Bronchial epithelial cell (primary cell): ENCODE data around the gene SP110. TPM values are rescaled to one million over a fixed set of nuclear protein-coding genes. Genes with fewer than 3 reads are reported as not detected.

ENCODE experiments used
- DNase-seq: peaks from one replicate; pipeline ENCODE4 v3.0.0-alpha.2; 2010; ENCODE audit warnings: low read depth
- FAIRE-seq: peaks from 2 replicates; lab custom pipeline; 2011; peaks lifted over from hg19 to GRCh38; lab: Jason Lieb, UNC
- H3K27me3 ChIP-seq: 2 replicates; pipeline ENCODE4 v1.5.1; 2011; ENCODE audit warnings: low read length; ENCODE audit not compliant: control insufficient read depth, insufficient read depth
- H3K36me3 ChIP-seq: 2 replicates; pipeline ENCODE4 v1.5.1; 2011; ENCODE audit warnings: low read length; ENCODE audit not compliant: control insufficient read depth, insufficient read depth
- H3K4me3 ChIP-seq: 2 replicates; pipeline ENCODE4 v1.5.1; 2011; ENCODE audit warnings: mild to moderate bottlenecking, low read depth, low read length, control low read depth
- CTCF ChIP-seq: IDR thresholded peaks from 2 replicates; pipeline ENCODE4 v1.5.1; 2011; ENCODE audit warnings: mild to moderate bottlenecking, moderate library complexity, low read length, control low read depth, inconsistent platforms; ENCODE audit not compliant: insufficient read depth, severe bottlenecking
- total RNA-seq: library from RNA; depleted of rRNA; stranded (reverse); fragments of >200 nt; gene quantifications from 2 replicates; pipeline ENCODE4 v1.2.1, GENCODE V29; 2014

The SP110 gene
- total RNA-seq, 1 donor from 2014 or later = 0.53 TPM

- DNase-seq (no peak), FAIRE-seq (peak; percentile 58)
- TF ChIP-seq CTCF = no peak
- no peak overlapping the region for H3K4me3 ChIP-seq
- H3K27me3 ChIP-seq = no peaks in the 10 kb centered on the region
- peaks cover 20% of the 10 kb centered on the region for H3K36me3 ChIP-seq
Observed at GRCh38 chr2:230209422-230210051, 10.2 kb downstream of the SP110 start.

GRCh38 chr2:230208576-230208975, 11.2 kb downstream of the SP110 start:
- Histone ChIP-seq H3K4me3 (no peak overlapping the region), H3K27me3 (no peaks in the 10 kb centered on the region), H3K36me3 (peaks cover 18% of the 10 kb centered on the region)
- no peak for TF ChIP-seq CTCF
- FAIRE-seq (no peak), DNase-seq (no peak)

GRCh38 chr2:230205721-230206120, 14.1 kb downstream of the SP110 start:
- no peak for TF ChIP-seq CTCF
- no peak for FAIRE-seq
- peaks cover 6% of the 10 kb centered on the region for H3K36me3 ChIP-seq
- H3K4me3 ChIP-seq = no peak overlapping the region
- H3K27me3 ChIP-seq = no peaks in the 10 kb centered on the region
- DNase-seq = no peak

- Histone ChIP-seq H3K27me3 (no peaks in the 10 kb centered on the region), H3K36me3 (peaks cover 6% of the 10 kb centered on the region), H3K4me3 (no peak overlapping the region)
- no peak for TF ChIP-seq CTCF
- DNase-seq (peak; percentile 29), FAIRE-seq (no peak)
Observed at GRCh38 chr2:230205034-230205433, 14.8 kb downstream of the SP110 start.

- Histone ChIP-seq H3K36me3 (peaks cover 1% of the 10 kb centered on the region), H3K4me3 (no peak overlapping the region), H3K27me3 (no peaks in the 10 kb centered on the region)
- no peak for TF ChIP-seq CTCF
- no peak for DNase-seq
- no peak for FAIRE-seq
Observed at GRCh38 chr2:230203110-230203676, 16.6 kb downstream of the SP110 start.
